COLO668 (cell line): ENCODE results near the gene PGM3.
"Not testable (repeated sequence)": the region's sequence is repeated elsewhere in the genome, so short reads cannot be mapped to it uniquely, and the experiment has no call there.

Source experiments
- DNase-seq: peaks from one replicate; lab custom pipeline; 2025; ENCODE audit not compliant: unreplicated experiment; lab: John Stamatoyannopoulos, UW

Gene PGM3, protein sequence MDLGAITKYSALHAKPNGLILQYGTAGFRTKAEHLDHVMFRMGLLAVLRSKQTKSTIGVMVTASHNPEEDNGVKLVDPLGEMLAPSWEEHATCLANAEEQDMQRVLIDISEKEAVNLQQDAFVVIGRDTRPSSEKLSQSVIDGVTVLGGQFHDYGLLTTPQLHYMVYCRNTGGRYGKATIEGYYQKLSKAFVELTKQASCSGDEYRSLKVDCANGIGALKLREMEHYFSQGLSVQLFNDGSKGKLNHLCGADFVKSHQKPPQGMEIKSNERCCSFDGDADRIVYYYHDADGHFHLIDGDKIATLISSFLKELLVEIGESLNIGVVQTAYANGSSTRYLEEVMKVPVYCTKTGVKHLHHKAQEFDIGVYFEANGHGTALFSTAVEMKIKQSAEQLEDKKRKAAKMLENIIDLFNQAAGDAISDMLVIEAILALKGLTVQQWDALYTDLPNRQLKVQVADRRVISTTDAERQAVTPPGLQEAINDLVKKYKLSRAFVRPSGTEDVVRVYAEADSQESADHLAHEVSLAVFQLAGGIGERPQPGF

GRCh38 chr6:83192871-83193746 lies at the start of gene PGM3, which contains the start of gene RWDD2A:
PGM3 (minus strand) TSS chr6:83193265; CDS start chr6:83191012, 2,253 bp downstream.
RWDD2A (plus strand) TSS chr6:83193357; CDS start chr6:83194452, 1,095 bp downstream.
- peak; percentile 86 for DNase-seq

GRCh38 chr6:83231146-83231545 lies 38.1 kb upstream of the PGM3 start:
- no peak for DNase-seq

- DNase-seq = no peak
Measured at GRCh38 chr6:83226517-83226916, 33.5 kb upstream of the PGM3 start.

DNA sequence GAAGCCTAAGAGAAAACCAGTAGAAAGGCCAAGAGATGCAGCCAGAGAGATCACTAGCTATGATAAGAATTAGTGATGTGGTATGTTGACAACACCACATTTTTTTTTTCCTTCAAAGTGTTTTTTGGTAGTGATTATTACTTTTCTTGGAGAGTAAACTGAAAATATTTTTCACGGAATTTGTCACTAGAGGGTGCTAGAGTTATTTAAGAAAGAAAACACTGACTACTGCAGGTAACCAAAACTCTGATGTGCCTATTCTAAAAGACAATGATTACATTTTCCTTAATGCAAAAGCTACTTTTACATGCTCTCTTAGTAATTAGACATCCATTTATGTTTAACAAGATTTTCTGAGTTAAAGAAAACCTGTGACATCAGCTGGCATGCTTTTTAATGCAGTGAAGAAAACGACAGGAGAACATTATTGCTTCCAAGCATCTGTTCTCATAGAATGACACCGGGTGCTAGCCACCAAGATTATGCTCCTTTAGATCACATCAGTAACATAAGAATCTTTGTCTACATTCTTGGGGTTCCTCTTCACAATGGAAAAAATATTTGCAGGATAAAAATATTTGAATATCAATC lies 28.9 kb upstream of the PGM3 start:
- no peak for DNase-seq

GRCh38 chr6:83221276-83221675 lies 28.2 kb upstream of the PGM3 start:
- no peak for DNase-seq

- DNase-seq = no peak
Measured at GRCh38 chr6:83220121-83220520, 27.1 kb upstream of the PGM3 start.

DNA sequence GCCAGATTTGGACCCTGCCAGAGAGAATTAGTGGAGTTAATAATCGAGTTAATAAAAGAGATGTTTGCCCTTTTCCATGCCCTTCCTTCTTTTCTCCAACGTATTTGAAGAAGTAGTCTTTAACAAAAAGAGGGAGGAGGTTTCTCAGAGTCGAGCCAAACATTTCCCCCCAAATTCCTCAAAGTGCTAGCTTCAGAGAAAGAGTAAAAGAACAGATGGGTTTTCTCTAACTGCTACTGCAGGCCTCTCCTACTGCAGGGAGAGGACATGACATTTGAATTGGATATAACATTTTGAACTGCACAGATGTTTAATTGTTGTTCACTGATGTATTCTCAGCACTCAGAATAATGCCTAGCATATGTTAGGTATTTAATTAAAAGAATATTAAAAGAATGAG lies 25.6 kb upstream of the PGM3 start:
- DNase-seq = no peak

GRCh38 chr6:83216806-83217205 lies 23.7 kb upstream of the PGM3 start:
- DNase-seq = no peak

GRCh38 chr6:83215131-83216047 lies 22.3 kb upstream of the PGM3 start:
- DNase-seq = peak; percentile 23

DNA sequence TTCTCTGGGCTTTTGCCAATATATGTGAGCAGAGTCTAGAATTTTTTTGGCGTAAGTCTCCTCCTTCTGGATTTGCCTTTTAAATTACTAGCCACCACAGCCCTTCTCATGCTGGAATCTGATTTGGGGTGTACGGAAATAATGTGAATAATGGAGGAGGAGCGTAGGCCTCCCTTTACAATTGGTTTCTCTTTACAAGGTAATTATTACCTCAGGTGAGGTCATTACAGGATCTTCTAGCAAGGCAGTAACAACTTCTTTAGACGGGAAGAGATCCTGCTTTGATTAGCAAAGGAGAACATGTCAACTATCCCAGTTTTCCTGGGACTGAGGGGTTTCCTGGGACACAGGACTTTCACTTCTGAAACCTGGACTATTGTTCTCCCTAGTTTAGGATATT lies 9.0 kb upstream of the PGM3 start:
- no peak for DNase-seq

- no peak for DNase-seq
Measured at GRCh38 chr6:83199863-83200225, 6.8 kb upstream of the PGM3 start.

- no peak for DNase-seq
Measured at GRCh38 chr6:83199173-83199862, 6.3 kb upstream of the PGM3 start.

GRCh38 chr6:83198486-83199172 lies 5.6 kb upstream of the PGM3 start:
- no peak for DNase-seq

DNA sequence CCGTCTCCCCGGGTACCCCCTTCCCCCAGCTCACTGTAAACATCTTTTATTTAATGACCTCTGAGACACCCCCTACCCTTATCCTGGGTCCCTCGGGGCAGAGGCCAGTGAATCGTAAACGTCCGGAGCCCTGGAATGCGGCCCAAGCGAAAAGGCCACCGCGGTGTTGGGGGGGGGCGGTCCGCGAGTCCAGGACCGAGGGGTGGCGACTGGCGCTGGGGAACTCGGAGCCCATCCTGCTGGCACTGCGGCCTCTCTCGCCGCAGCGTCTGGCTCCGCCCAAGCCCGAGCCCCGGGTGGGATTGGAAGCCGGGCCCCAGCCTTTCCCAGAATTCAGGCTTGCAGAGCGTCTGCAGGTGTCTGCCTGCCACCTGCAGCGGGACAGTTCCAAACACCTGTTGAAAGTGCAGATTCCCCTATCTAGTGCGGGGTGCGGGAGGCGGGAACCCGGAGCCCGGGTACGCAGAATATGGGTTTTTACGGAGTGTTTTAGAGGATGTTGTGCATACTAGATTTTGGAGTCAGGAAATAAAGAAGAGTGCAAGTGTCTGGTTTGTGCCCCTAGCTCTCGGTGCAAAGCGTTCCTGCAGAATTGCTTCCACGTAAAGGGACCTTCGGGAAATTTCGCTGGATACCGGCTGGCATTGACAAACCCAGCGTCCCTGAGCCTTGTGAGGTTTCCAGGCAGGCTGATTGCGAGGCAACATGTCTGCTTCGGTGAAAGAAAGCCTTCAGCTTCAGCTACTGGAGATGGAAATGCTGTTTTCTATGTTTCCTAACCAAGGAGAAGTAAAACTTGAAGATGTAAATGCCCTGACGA lies 892 bp upstream of the PGM3 start:
- DNase-seq = peak; percentile 61

- DNase-seq = no peak
Measured at GRCh38 chr6:83192456-83192855, 609 bp downstream of the PGM3 start.

GRCh38 chr6:83191974-83192373 lies 1.1 kb downstream of the PGM3 start:
- not testable (repeated sequence) for DNase-seq

DNA sequence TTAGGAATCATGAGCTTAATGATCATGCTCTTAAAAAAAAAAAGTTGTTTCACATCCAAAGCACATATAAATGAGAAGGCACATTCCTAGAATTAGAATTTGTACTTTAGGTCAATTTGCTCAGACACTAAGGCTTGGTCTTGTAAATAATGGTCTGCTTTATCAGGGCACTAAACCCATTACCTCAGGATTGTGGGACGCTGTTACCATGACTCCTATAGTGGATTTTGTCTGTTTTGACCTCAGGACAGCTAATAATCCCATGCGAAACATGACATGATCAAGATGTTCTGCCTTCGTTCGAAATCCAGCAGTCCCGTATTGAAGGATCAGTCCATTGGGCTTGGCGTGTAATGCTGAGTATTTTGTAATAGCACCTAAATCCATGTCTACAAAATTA lies 2.4 kb downstream of the PGM3 start:
- DNase-seq = no peak

DNA sequence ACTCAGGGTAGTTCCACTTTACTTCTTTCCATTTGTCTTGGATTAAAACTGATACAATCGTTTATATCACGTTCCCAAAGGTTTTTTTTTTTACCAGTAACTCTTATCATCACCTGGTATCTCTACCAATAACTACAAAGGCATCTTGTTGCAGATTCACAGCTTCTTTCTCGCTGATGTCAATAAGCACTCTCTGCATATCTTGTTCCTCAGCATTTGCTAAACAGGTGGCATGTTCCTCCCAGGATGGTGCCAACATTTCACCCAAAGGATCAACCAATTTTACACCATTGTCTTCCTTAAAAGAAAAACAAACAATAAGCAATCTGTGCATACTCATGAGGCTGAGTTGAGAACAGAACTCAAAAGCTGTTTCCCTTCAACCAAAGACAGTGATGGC lies 4.6 kb downstream of the PGM3 start:
- no peak for DNase-seq
